Vagina (tissue), 2 donors: ENCODE results near the gene FCRL6. TPM values are rescaled to one million over a fixed set of nuclear protein-coding genes. Genes with fewer than 3 reads are reported as not detected.

ENCODE experiments used
- DNase-seq, 2 donors: peaks; one replicate each; pipeline ENCODE4 v3.0.0-alpha.2; 2017; ENCODE audit errors: extremely low spot score in 2 of 2
- H3K27ac ChIP-seq: fragments of 200-600 bp; sonication (generic); one replicate; pipeline ENCODE4 v1.5.1; 2019
- H3K27me3 ChIP-seq: fragments of 200-600 bp; sonication (generic); one replicate; pipeline ENCODE4 v1.5.1; 2019
- H3K36me3 ChIP-seq, 2 donors: fragments of 200-600 bp; sonication (generic); one replicate each; pipeline ENCODE4 v1.5.1; 2017 to 2019
- H3K4me1 ChIP-seq: fragments of 200-600 bp; sonication (generic); one replicate; pipeline ENCODE4 v1.5.1; 2019
- H3K4me3 ChIP-seq, 2 donors: fragments of 200-600 bp; sonication (generic); 1 replicate in 1 of 2; 2 replicates in 1 of 2; pipeline ENCODE4 v1.5.1; 2016 to 2019
- H3K9me3 ChIP-seq: fragments of 200-600 bp; sonication (generic); one replicate; pipeline ENCODE4 v1.5.1; 2019
- CTCF ChIP-seq, 3 experiments: fragments of 450-650 bp in 2 of 3; fragments of 200-600 bp in 1 of 3; sonication (generic) in 1 of 3; IDR thresholded peaks; one replicate each; pipeline ENCODE4 v1.5.1; 2017 to 2019; ENCODE audit warnings: antibody characterized with exemption in 3 of 3, mild to moderate bottlenecking in 2 of 3, moderate library complexity in 2 of 3
- POLR2A ChIP-seq, 2 donors: fragments of 450-650 bp; IDR thresholded peaks; one replicate each; pipeline ENCODE4 v1.6.1; 2017; ENCODE audit warnings: antibody characterized with exemption in 2 of 2, mild to moderate bottlenecking in 2 of 2, moderate library complexity in 2 of 2
- POLR2AphosphoS5 ChIP-seq, 2 donors: sonication (generic); formaldehyde crosslinking; IDR thresholded peaks; one replicate each; pipeline ENCODE4 v1.9.0; 2017; ENCODE audit warnings: antibody characterized with exemption in 2 of 2, mild to moderate bottlenecking in 2 of 2, low read depth in 1 of 2; ENCODE audit not compliant: insufficient read depth in 1 of 2
- intact Hi-C: fragments of 100-400 bp; cut with DNase I; formaldehyde crosslinking; loops from one replicate; pipeline ENCODE4 v1.15.1; 2023
- total RNA-seq: library from RNA; depleted of rRNA; stranded (reverse); fragments of >200 nt; gene quantifications from one replicate; pipeline ENCODE4 v1.2.3, GENCODE V29; 2016

FCRL6 gene
- total RNA-seq, 1 donor from 2014 or later, result not detected

- Histone ChIP-seq H3K27ac (no peak overlapping the region), H3K9me3 (no peaks in the 10 kb centered on the region), H3K4me1 (no peaks in the 10 kb centered on the region), H3K27me3 (no peaks in the 10 kb centered on the region), H3K36me3 (no peaks in the 10 kb centered on the region), H3K4me3 (no peak overlapping the region)
- DNase-seq, result no peak
- no peak for TF ChIP-seq CTCF (IDR thresholded peaks at IDR 0.05)
- TF ChIP-seq POLR2AphosphoS5 (IDR thresholded peaks at IDR 0.05; ENCODE audit: insufficient read depth in 1 of 2, low read depth in 1 of 2), result no peak
- no peak for TF ChIP-seq POLR2A (IDR thresholded peaks at IDR 0.05)
- intact Hi-C loops, result no loop called here
Observed at GRCh38 chr1:159835862-159836525, 33.8 kb downstream of the FCRL6 start.

DNA sequence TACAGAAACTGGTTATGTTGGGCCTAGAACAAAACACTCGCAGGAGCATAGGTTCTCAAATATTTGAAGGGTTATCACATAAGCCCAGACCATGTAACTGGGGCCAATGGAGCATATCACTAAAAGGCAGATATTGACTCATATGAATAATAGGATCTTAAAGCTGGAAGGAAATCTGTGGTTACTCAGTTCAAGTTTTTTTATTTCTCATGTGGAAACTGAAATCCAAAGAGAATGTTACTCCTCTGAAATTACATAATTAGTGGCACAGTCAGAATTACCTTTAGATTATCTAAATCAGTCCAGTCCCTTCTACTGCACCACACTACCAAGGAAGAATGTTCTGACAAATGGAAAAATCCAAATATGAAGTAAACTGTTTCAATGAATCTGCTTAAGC lies 36.6 kb downstream of the FCRL6 start:
- H3K36me3 ChIP-seq, result no peaks in the 10 kb centered on the region
- no peaks in the 10 kb centered on the region for H3K9me3 ChIP-seq
- intact Hi-C loops, result no loop called here
- H3K27me3 ChIP-seq, result no peaks in the 10 kb centered on the region
- no peaks in the 10 kb centered on the region for H3K4me1 ChIP-seq
- H3K27ac ChIP-seq, result no peak overlapping the region
- TF ChIP-seq POLR2AphosphoS5 (IDR thresholded peaks at IDR 0.05; ENCODE audit: insufficient read depth in 1 of 2, low read depth in 1 of 2) (no peak), POLR2A (IDR thresholded peaks at IDR 0.05) (no peak), CTCF (IDR thresholded peaks at IDR 0.05) (no peak)
- DNase-seq, result no peak
- no peak overlapping the region for H3K4me3 ChIP-seq

DNA sequence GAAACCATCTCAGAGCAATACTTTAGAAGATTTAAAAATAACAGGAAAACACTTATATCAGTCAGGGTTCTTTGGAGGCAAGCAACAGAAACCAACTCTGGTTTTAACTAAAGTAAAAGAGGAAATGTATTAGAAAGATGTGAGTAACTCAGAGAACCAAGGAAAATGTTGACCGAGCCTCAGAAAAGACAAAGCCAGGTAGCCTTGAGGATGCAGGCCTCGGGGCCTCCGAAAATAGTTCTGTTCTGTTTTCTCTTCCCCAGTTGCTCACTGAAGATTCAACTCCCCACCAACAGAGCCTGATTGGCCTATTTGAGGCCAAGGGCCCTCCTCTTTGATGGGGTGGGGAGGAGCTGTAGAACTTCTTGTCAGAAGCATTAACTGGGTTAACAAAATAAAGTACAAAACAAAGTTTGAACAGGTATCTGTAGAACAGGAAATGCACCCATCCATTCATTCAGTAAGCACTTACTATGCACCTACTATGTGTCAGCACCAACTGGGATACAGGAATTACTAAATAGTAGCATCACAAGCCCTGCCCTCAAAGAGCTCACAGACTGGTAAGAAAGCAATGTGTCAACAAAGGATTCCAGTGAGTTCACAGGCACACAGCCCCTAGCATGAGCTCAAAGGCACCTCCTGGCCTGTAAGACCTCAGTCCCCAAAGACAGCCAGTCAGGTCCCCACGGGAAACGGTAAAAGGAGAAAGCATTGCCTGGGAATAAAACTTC lies 37.1 kb downstream of the FCRL6 start:
- intact Hi-C loops, result no loop called here
- Histone ChIP-seq H3K4me3 (no peak overlapping the region), H3K27me3 (no peaks in the 10 kb centered on the region), H3K27ac (no peak overlapping the region), H3K4me1 (no peaks in the 10 kb centered on the region), H3K36me3 (no peaks in the 10 kb centered on the region), H3K9me3 (no peaks in the 10 kb centered on the region)
- DNase-seq, result no peak
- TF ChIP-seq POLR2A (IDR thresholded peaks at IDR 0.05), result no peak
- TF ChIP-seq POLR2AphosphoS5 (IDR thresholded peaks at IDR 0.05; ENCODE audit: insufficient read depth in 1 of 2, low read depth in 1 of 2), result no peak
- TF ChIP-seq CTCF (IDR thresholded peaks at IDR 0.05), result no peak

GRCh38 chr1:159841749-159842148 lies 39.6 kb downstream of the FCRL6 start:
- TF ChIP-seq POLR2A (IDR thresholded peaks at IDR 0.05), result no peak
- no peak for TF ChIP-seq POLR2AphosphoS5 (IDR thresholded peaks at IDR 0.05; ENCODE audit: insufficient read depth in 1 of 2, low read depth in 1 of 2)
- no peak for TF ChIP-seq CTCF (IDR thresholded peaks at IDR 0.05)
- intact Hi-C loops, result no loop called here
- no peaks in the 10 kb centered on the region for H3K27me3 ChIP-seq
- H3K4me3 ChIP-seq, result no peak overlapping the region
- no peaks in the 10 kb centered on the region for H3K4me1 ChIP-seq
- no peak overlapping the region for H3K27ac ChIP-seq
- no peak for DNase-seq
- no peaks in the 10 kb centered on the region for H3K9me3 ChIP-seq
- H3K36me3 ChIP-seq, result no peaks in the 10 kb centered on the region

DNA sequence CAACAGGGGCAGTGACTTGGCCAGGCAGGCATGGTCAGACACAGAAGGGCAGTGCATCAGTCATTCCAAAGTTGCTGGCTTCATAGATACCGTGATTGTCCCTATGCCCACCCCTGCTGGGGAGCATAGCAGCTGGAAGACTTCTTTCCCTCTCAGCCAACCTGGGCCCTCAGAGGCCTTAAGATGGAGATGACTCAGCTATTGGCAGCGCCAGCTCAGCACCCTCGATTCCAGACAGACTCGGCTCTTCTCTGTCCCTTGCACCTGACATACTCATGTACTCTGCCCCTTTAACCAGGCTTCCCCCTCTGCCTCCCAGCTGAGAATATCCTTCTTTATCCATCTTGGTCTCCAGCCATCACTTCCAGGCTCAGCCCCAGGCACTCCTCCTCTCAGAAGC lies 41.3 kb downstream of the FCRL6 start:
- H3K27me3 ChIP-seq, result no peaks in the 10 kb centered on the region
- TF ChIP-seq POLR2A (IDR thresholded peaks at IDR 0.05), result no peak
- TF ChIP-seq CTCF (IDR thresholded peaks at IDR 0.05), result no peak
- no peak for TF ChIP-seq POLR2AphosphoS5 (IDR thresholded peaks at IDR 0.05; ENCODE audit: insufficient read depth in 1 of 2, low read depth in 1 of 2)
- no peak for DNase-seq
- no peaks in the 10 kb centered on the region for H3K4me1 ChIP-seq
- intact Hi-C loops, result no loop called here
- H3K36me3 ChIP-seq, result no peaks in the 10 kb centered on the region
- no peak overlapping the region for H3K27ac ChIP-seq
- H3K4me3 ChIP-seq, result no peak overlapping the region
- H3K9me3 ChIP-seq, result no peaks in the 10 kb centered on the region
